HL-60 (cell line): Measurements from ENCODE around the gene DBX2.

ENCODE experiments used
- CTCF ChIP-seq: IDR thresholded peaks from one replicate; pipeline ENCODE4 v1.5.1; 2011; ENCODE audit warnings: low read length, control low read depth, inconsistent platforms; ENCODE audit not compliant: insufficient read depth
- GABPA ChIP-seq: IDR thresholded peaks from 2 replicates; pipeline ENCODE4 v1.6.1; 2012; ENCODE audit warnings: low read depth
- POLR2AphosphoS5 ChIP-seq: IDR thresholded peaks from 2 replicates; pipeline ENCODE4 v1.6.1; 2012; ENCODE audit warnings: low read depth
- REST ChIP-seq: IDR thresholded peaks from 2 replicates; pipeline ENCODE4 v1.6.1; 2012; ENCODE audit warnings: low read depth; ENCODE audit not compliant: insufficient replicate concordance
- SPI1 ChIP-seq: IDR thresholded peaks from 2 replicates; pipeline ENCODE4 v1.6.1; 2012; ENCODE audit warnings: low read depth, mild to moderate bottlenecking, borderline replicate concordance

GRCh38 chr12:45010059-45010458, 40.8 kb downstream of the DBX2 start:
- TF ChIP-seq POLR2AphosphoS5, result no peak
- no peak for TF ChIP-seq CTCF
- TF ChIP-seq GABPA, result no peak
- no peak for TF ChIP-seq REST
- no peak for TF ChIP-seq SPI1
